IPS-15b (cell line): ENCODE data around the gene EOLA1.
"Not testable (repeated sequence)": the region's sequence is repeated elsewhere in the genome, so short reads cannot be mapped to it uniquely, and the experiment has no call there.

Source experiments
- H3K27me3 ChIP-seq: one replicate; pipeline ENCODE4 v1.6.1; 2013; ENCODE audit warnings: low read length; ENCODE audit not compliant: control insufficient read depth, insufficient read depth
- H3K36me3 ChIP-seq: one replicate; pipeline ENCODE4 v1.6.1; 2013; ENCODE audit warnings: low read length; ENCODE audit not compliant: control insufficient read depth, insufficient read depth
- H3K4me1 ChIP-seq: one replicate; pipeline ENCODE4 v1.6.1; 2013; ENCODE audit warnings: mild to moderate bottlenecking, low read length; ENCODE audit not compliant: control insufficient read depth, insufficient read depth
- H3K4me3 ChIP-seq: one replicate; pipeline ENCODE4 v1.5.1; 2013; ENCODE audit warnings: low read depth, low read length
- H3K9ac ChIP-seq: one replicate; pipeline ENCODE4 v1.6.1; 2013; ENCODE audit warnings: low read depth, mild to moderate bottlenecking, low read length
- H3K9me3 ChIP-seq: one replicate; pipeline ENCODE4 v1.6.1; 2013; ENCODE audit warnings: mild to moderate bottlenecking, low read length; ENCODE audit not compliant: control insufficient read depth, insufficient read depth

Gene EOLA1

DNA sequence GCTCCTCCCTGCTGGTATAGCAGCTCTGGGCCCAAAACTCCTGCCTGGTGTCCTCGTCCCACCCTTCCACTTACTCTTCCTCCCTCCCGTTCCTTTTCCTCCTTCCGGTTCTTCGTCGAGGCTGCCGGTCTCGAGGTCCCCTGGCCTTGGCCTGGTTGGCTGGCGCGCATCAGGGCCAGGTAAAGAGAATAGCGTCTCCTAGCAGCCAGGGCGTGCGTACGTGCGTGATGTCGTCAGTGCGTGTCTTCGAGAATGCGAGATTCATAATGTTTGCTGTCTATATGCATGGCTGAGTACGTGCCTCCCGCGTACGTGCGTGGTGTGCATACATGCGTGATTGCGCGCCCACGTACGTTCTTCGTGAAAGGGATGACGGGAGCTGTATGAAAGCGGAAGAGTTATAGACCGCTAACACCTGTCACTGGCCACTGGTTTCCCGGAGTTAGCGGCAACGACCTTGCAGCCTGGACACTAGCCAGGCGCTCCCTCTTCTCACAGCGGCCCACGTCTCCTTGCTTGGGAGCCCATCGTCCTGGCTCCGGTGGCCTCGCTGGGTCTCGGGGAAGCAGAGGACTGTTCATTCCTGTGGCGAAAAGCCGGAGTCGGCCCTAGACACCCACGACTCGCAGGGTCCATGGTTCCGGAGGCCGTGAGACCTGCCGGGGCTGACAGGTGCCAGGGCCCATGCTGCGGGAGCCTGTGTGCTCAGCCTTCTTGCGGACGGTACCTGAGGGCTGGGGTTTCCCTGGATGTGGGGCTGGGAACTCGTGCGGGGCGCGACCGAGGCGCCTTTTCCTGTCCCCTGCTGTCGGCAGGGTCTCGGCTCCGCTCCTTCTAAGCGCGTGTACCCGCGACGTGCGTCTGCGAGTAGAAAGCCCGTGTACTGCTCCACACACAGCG is at the start of gene EOLA1:
EOLA1 (plus strand) TSS at position 392 of the 900 bp plus-strand sequence. CDS start 4,619 bp downstream, outside the sequence.
- no peaks in the 10 kb centered on the region for H3K4me1 ChIP-seq
- peaks cover 3% of the 10 kb centered on the region for H3K27me3 ChIP-seq
- H3K9ac ChIP-seq = no peak within 1 kb of the TSS
- H3K36me3 ChIP-seq = no peaks in the 10 kb centered on the region
- no peaks in the 10 kb centered on the region for H3K9me3 ChIP-seq
- H3K4me3 ChIP-seq = peak within 1 kb of the TSS; percentile 71

DNA sequence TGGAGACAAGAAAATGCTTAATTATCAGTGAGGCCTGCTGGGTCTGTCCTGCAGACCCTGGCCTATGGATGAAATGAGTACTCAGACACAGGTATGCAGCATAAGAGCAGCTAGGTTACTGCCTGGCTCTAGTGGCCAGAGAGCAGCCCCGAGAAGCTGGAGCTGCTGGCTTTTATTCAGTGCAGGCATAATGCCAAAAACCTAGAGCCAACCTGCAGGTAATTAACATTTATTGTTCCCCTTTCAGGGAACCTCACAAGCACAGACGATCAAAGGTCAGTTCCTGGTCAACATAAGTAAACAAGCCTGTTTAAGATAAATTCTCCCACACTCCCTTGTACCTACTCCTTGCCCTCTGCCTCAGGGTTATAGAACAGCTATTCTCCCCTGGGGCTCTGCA is 49.0 kb upstream of the EOLA1 start:
- H3K9ac ChIP-seq = no peak overlapping the region
- H3K9me3 ChIP-seq = no peaks in the 10 kb centered on the region
- no peak overlapping the region for H3K4me3 ChIP-seq
- no peaks in the 10 kb centered on the region for H3K27me3 ChIP-seq
- peaks cover 23% of the 10 kb centered on the region for H3K36me3 ChIP-seq
- no peaks in the 10 kb centered on the region for H3K4me1 ChIP-seq

DNA sequence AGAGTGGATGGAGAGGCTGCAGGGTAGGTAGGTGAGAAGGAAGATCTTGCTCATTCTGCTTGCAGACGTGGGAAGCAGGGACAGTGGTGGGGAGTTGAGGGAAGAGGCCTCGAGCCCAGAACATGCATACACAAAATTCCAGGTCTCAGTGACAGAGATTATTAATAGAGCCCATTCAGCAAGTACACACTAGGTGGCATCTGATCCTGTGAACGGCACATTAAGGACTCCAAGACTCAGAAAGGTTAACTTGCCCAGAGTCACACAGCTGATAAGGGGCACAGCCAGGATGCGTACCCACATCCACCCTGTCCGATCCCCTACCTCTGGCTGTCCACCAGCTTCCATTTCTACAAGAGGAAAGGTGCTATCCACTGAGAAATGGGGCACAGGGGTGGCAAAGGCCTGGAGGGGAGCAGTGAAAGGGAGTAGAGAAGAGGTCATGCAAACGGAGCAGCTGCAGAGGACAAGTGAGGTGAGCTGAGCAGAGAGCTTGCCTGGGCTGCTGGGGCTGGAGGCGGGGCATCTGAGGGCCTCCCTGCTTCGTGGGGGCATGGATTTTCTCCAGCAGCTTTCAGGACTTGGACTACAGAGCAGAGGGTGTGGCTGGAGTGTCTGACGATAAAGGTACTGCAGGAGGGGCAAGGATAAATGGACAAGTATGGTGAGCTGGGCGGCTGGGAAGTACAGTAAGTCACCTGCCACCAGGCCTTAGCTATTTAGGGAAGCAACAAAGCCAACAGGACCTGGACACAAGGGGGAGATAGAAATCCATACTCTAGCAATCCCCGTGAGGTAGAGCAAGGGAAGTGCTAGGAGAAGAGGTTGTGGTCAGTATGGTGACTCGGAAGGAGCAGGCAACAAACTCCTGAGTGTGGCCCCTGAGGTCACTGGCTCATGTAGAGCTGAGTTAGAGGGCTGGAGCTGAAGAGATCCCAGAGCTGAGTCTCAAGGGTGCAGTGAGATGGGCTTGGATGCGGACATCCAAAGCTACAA is 46.9 kb upstream of the EOLA1 start:
- Histone ChIP-seq H3K4me1 (no peaks in the 10 kb centered on the region), H3K9me3 (no peaks in the 10 kb centered on the region), H3K27me3 (no peaks in the 10 kb centered on the region), H3K4me3 (no peak overlapping the region), H3K36me3 (peaks cover 23% of the 10 kb centered on the region), H3K9ac (no peak overlapping the region)

DNA sequence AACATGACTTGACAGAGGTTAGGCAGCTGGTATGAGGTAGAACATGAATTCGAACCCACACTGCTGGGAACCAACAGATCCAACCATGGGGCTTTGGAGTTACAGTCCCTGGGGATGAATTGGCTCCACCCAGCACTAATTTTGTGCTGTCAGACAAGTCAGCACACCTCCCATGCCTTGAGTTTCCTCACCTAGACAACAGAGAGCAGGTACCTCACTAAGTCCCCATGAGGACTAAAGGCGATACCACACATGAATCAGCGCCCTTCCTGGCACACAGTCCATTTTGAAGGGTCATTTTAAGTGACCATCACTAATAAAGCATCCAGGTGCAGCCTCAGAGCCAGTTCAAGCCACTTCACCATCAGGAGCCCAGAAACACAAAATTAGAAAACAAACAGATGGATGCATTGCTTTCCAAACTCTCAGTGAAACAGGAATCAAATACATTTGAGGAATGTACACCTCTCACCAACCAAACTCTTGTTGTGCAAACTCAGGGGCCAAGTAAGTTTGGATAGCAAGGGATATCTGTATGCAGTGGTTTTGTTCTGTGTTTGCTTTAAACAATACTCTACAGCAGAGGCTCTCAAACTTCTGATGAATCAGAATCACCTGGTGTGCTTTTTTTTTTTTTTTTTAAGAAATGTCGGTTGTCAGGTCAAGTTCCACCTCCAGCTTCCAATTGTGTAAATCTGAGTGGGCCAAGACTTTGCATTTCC is 45.8 kb upstream of the EOLA1 start:
- H3K36me3 ChIP-seq = peaks cover 23% of the 10 kb centered on the region
- no peaks in the 10 kb centered on the region for H3K27me3 ChIP-seq
- no peaks in the 10 kb centered on the region for H3K9me3 ChIP-seq
- no peak overlapping the region for H3K4me3 ChIP-seq
- H3K4me1 ChIP-seq = no peaks in the 10 kb centered on the region
- H3K9ac ChIP-seq = no peak overlapping the region

DNA sequence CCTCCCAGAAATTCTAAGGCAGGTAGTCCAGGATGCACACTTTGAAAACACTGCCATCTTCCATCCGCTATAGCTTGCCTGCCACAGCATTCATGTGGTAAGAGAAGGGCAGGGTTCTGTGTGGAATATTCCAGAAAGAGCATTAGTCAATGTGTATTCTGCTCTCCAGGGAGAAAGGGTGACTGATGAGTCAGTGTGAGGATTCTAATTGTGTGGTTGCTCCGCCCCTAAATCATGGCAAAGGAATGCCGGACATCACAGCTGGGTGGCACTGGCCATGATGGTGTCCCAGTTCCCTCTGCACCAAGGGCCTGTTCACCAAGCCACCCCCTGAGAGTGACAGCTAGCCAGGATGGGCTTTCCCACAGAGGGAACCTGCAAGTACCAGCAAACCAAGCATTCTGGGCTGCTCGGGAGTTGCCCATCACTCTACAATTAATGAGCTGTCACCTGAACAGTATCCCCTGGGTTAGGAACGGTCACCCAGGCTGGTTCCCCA is 45.2 kb upstream of the EOLA1 start:
- Histone ChIP-seq H3K9me3 (no peaks in the 10 kb centered on the region), H3K27me3 (no peaks in the 10 kb centered on the region), H3K4me1 (no peaks in the 10 kb centered on the region), H3K36me3 (peaks cover 19% of the 10 kb centered on the region), H3K9ac (no peak overlapping the region), H3K4me3 (no peak overlapping the region)

DNA sequence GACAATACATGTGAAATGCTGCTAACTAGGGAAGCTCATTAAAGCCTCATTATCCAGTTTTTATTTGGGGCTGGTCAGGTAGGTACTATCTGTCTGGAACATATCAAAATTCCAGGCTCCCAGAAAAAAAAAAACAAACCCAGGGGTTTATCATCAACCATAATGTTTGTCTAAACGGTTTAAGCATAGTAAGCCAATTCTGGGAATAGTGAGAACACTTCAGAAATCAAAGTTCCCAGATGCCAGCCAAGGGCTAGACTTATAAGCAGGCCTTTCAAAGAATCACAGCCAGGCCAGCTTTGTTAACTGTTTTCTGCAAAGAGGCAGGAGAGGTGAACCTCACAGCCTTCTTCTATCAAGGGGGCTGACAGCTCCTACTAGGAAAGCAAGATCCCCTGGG is 43.8 kb upstream of the EOLA1 start:
- H3K36me3 ChIP-seq = peaks cover 14% of the 10 kb centered on the region

DNA sequence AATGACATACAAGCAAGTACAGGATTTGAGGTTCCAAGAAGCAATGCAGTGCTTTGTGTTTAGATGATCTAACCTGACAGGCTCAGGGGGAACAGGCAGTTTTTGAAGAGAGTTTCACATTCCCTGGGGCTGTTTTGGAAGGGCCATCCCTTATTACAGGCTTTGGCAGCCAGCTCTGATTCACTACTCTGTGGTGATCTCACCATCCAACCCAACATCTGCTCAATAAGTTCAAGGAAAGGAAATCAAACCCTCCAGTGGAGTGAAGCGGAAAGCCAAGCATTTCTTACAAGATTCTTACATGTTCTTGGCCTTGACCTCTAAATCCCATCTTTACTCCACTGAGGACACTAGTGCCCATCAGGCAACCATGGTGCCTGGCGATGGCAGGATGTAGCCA is 43.2 kb upstream of the EOLA1 start:
- no peaks in the 10 kb centered on the region for H3K27me3 ChIP-seq
- no peaks in the 10 kb centered on the region for H3K4me1 ChIP-seq
- no peaks in the 10 kb centered on the region for H3K9me3 ChIP-seq
- no peak overlapping the region for H3K9ac ChIP-seq
- H3K36me3 ChIP-seq = peaks cover 14% of the 10 kb centered on the region
- H3K4me3 ChIP-seq = no peak overlapping the region

More for the DNA sequence above, 43.8 kb upstream of the EOLA1 start:
- Histone ChIP-seq H3K9me3 (no peaks in the 10 kb centered on the region), H3K4me3 (no peak overlapping the region), H3K4me1 (no peaks in the 10 kb centered on the region), H3K27me3 (no peaks in the 10 kb centered on the region), H3K9ac (no peak overlapping the region)

DNA sequence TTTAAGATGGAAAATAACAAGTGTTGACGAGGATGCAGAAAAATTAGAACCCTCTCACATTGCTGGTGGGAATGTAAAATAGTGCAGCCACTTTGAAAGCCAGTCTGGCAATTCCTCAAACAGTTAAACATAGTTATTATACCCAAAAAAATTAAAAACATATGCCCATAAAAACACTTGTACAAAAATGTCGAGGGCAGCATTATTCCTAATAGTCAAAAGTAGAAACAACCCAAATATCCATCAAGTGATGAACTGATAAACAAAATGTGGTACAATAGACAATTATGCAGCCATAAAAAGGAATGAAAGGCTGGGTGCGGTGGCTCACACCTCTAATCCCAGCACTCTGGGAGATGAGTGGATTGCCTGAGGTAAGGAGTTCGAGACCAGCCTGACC is 42.0 kb upstream of the EOLA1 start:
- Histone ChIP-seq H3K27me3 (no peaks in the 10 kb centered on the region), H3K4me1 (no peaks in the 10 kb centered on the region), H3K9me3 (no peaks in the 10 kb centered on the region), H3K36me3 (peaks cover 14% of the 10 kb centered on the region), H3K4me3 (no peak overlapping the region), H3K9ac (no peak overlapping the region)

DNA sequence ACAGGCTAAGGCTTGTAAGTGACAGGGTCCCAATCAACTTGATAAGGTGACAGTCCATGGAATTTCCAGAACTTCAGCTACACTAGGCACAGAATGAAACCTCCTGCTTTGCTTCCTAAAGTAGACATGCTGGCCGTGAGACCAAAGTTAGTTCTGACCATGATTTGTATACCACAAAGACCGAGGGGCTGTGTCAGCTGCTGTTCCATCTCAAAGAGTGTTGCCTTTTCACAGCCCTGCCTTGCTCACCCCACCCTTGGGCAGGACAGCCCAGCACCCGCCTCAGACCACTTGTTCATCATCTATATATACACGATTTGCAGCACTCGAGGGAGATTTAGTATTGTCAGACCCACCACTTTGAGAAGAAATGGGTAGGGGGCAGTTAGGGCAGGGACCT is 41.0 kb upstream of the EOLA1 start:
- H3K4me1 ChIP-seq = no peaks in the 10 kb centered on the region
- no peak overlapping the region for H3K4me3 ChIP-seq
- no peaks in the 10 kb centered on the region for H3K27me3 ChIP-seq
- peaks cover 10% of the 10 kb centered on the region for H3K36me3 ChIP-seq
- no peaks in the 10 kb centered on the region for H3K9me3 ChIP-seq
- no peak overlapping the region for H3K9ac ChIP-seq

DNA sequence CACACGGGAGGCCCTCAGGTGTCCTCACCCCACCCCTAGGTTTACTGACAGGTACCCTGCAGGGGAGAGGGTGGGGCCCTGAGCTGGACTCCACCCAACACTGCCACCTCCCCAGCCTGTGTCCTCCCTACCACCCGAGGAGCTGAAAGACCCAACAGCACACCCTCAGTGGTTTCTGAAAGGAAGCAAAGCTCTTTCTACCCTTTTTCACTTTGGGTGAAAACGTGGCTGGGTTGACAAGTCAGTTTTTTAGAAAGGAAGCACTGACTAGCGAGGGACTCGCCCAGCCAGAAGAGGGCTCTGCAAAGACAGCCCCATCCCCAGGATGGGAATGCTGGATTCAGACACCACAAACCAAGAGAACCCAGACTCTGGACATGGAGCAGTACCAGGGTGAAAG is 37.9 kb upstream of the EOLA1 start:
- H3K9me3 ChIP-seq, H3K4me3 ChIP-seq, H3K9ac ChIP-seq, H3K36me3 ChIP-seq, H3K27me3 ChIP-seq, H3K4me1 ChIP-seq: not testable (repeated sequence)

DNA sequence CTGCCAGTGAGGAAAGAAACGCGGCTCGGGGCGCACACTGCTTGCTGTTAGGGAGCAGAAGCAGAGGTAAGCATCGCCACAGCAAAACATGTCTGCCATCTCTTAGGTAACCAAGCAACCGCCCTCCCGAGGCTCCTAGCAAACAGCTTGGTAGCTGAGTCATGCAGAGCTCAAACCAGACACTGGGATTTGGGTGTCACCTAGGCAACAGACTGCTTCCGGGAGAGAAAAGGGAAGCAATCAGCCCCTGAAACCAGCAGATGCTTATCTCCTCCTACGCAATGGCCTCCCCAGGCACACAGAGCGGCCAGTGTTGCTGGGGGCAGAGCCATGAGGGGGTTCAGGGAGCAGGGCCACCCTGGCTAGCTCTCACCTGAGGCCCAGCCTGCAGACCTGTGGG is 37.4 kb upstream of the EOLA1 start:
- not testable (repeated sequence) for H3K36me3 ChIP-seq, H3K27me3 ChIP-seq, H3K9ac ChIP-seq, H3K4me1 ChIP-seq, H3K4me3 ChIP-seq, H3K9me3 ChIP-seq
